HUES64 (cell line): Measurements from ENCODE around the gene PRB2.
"Not testable (repeated sequence)": the region's sequence is repeated elsewhere in the genome, so short reads cannot be mapped to it uniquely, and the experiment has no call there.

Source experiments
- H3K27ac ChIP-seq: 2 replicates; pipeline ENCODE4 v1.7.0; 2013; ENCODE audit warnings: low read depth, low read length, inconsistent platforms
- H3K27me3 ChIP-seq: 2 replicates; pipeline ENCODE4 v1.6.1; 2013; ENCODE audit warnings: mild to moderate bottlenecking, low read length; ENCODE audit not compliant: insufficient read depth
- H3K36me3 ChIP-seq: 2 replicates; pipeline ENCODE4 v1.6.1; 2013; ENCODE audit warnings: mild to moderate bottlenecking, low read length; ENCODE audit not compliant: insufficient read depth
- H3K4me1 ChIP-seq: 2 replicates; pipeline ENCODE4 v1.6.1; 2013; ENCODE audit warnings: mild to moderate bottlenecking, low read length, moderate library complexity; ENCODE audit not compliant: insufficient read depth
- H3K4me3 ChIP-seq: 2 replicates; pipeline ENCODE4 v1.5.1; 2013; ENCODE audit warnings: mild to moderate bottlenecking, low read length, moderate library complexity
- H3K9ac ChIP-seq: 2 replicates; pipeline ENCODE4 v1.6.1; 2013; ENCODE audit warnings: mild to moderate bottlenecking, low read depth, low read length
- H3K9me3 ChIP-seq: 2 replicates; pipeline ENCODE4 v1.6.1; 2013; ENCODE audit warnings: low read depth, low read length; ENCODE audit not compliant: insufficient read depth
- WGBS: fragments of 150-250, 120-280 bp; methylation state at CpG from one replicate; pipeline ENCODE4 v1.1.7; 2013; ENCODE audit warnings: missing lambda C conversion rate; 5-methylcytosine and 5-hydroxymethylcytosine counted together

Gene PRB2

DNA sequence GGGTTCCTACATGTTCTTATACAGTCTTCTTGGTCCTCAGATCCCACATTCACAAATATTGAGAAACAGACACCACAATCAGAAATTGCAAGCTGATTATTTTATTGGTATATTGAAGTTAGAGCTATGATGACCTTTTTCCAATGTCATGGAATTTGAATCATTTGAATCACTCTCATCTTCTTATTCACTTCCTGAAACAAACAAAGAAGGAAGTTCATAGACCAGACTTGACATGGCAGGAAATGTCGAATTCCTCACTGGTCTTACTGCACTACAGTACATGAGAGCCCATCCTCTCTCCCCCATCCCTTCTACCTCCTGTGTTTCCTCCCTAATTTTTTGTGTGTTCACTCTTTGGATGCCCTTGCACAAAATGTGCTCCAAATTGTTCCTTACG is 43.6 kb downstream of the PRB2 start:
- H3K4me3 ChIP-seq, H3K9ac ChIP-seq, H3K9me3 ChIP-seq, H3K36me3 ChIP-seq, H3K27me3 ChIP-seq, H3K27ac ChIP-seq, H3K4me1 ChIP-seq: not testable (repeated sequence)
- WGBS: 89% methylated on average over 1 of the region's 2 CpGs

DNA sequence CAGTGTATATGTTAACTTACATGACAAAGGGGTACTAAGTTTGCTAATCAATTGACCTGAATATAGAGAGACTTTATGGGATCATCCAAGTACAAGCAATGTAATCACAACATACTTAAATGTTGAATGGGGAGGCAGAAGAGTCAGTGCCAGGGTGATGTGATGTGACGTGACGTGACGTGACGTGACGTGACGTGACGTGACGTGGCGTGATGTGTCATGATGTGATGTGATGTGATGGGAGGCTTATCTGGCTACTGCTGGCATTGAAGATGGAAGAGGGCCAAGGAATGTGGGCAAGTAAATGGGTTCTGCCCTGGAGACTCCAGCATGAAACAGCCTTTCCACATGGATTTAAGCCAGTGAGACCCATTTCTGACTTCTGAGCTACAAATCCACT is 46.9 kb downstream of the PRB2 start:
- no peak overlapping the region for H3K4me3 ChIP-seq
- H3K4me1 ChIP-seq: no peaks in the 10 kb centered on the region
- H3K36me3 ChIP-seq: no peaks in the 10 kb centered on the region
- H3K27me3 ChIP-seq: no peaks in the 10 kb centered on the region
- H3K27ac ChIP-seq: no peak overlapping the region
- WGBS: 97% methylated on average over 9 of the region's 9 CpGs
- no peaks in the 10 kb centered on the region for H3K9me3 ChIP-seq
- no peak overlapping the region for H3K9ac ChIP-seq

DNA sequence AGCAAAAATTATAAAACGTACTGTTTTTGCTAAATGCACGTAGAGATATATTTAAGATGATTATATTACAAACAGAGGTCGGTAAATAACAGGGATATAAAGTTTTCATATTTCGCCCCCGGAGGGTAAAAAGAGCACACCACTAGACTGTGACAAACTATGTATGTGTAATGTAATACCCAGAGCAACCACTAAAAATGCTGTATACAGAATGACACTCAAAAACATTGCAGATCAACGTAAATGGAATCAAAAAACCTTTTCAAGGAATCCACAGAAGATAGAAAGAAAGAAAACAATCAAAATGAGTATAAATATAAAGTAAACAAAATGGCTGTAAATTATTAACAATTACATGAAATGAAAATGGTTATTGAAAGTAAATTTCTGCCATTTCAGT is 47.6 kb downstream of the PRB2 start:
- no peaks in the 10 kb centered on the region for H3K9me3 ChIP-seq
- no peaks in the 10 kb centered on the region for H3K4me1 ChIP-seq
- no peaks in the 10 kb centered on the region for H3K27me3 ChIP-seq
- no peaks in the 10 kb centered on the region for H3K36me3 ChIP-seq
- H3K9ac ChIP-seq: no peak overlapping the region
- 92% methylated on average over 5 of the region's 6 CpGs for WGBS
- H3K4me3 ChIP-seq: no peak overlapping the region
- no peak overlapping the region for H3K27ac ChIP-seq

DNA sequence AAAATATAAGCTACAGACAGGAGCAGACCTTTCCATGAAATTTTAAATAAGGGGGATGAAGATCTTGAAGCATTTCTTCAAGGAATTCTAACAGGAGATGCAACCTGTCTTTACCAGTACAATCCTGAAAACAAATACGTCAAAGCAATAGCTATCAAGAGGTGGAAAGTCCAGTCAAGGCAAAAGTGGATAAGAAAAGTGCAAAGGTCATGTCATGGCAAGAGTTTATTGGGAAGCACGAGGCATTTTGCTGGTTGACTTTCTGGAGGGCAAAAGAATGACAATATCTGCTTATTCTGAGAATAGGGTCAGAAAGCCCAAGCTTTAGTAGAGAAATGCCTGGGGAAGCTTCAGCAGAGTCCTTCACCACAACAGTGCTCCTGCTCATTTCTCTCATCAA is 50.9 kb downstream of the PRB2 start:
- WGBS: 96% methylated on average over 2 of the region's 2 CpGs

More for the DNA sequence above, 50.9 kb downstream of the PRB2 start:
- Histone ChIP-seq H3K4me1 (no peaks in the 10 kb centered on the region), H3K27me3 (no peaks in the 10 kb centered on the region), H3K9me3 (no peaks in the 10 kb centered on the region), H3K4me3 (no peak overlapping the region), H3K27ac (no peak overlapping the region), H3K9ac (no peak overlapping the region), H3K36me3 (no peaks in the 10 kb centered on the region)
